ENCODE data around the gene S1PR2.

DNA sequence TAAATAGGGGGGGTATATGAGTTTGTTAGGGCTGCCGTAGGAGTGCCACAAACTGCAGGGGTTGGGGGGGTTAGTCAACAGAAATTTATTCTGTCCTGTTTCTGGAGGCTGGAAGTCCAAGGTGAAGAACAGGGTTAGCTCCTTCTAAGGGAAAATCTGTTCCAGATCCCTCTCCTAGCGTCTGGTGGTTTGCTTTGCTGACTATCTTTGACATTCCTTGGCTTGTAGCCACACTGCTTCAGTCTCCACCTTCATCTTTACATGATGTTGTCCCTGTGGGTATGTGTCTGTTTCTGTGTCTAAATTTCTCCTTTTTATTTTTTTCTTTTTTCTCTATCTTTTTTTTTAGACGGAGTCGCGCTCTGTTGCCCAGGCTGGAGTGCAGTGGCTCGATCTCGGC lies 31.6 kb upstream of the S1PR2 start:
- TF ChIP-seq POLR2AphosphoS5 (IDR thresholded peaks at IDR 0.05) (no peak), POLR2A (IDR thresholded peaks at IDR 0.05) (no peak)
- TF ChIP-seq, protein P1, sequence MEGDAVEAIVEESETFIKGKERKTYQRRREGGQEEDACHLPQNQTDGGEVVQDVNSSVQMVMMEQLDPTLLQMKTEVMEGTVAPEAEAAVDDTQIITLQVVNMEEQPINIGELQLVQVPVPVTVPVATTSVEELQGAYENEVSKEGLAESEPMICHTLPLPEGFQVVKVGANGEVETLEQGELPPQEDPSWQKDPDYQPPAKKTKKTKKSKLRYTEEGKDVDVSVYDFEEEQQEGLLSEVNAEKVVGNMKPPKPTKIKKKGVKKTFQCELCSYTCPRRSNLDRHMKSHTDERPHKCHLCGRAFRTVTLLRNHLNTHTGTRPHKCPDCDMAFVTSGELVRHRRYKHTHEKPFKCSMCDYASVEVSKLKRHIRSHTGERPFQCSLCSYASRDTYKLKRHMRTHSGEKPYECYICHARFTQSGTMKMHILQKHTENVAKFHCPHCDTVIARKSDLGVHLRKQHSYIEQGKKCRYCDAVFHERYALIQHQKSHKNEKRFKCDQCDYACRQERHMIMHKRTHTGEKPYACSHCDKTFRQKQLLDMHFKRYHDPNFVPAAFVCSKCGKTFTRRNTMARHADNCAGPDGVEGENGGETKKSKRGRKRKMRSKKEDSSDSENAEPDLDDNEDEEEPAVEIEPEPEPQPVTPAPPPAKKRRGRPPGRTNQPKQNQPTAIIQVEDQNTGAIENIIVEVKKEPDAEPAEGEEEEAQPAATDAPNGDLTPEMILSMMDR (IDR thresholded peaks at IDR 0.05): no peak

Data from transverse colon (tissue), 4 donors.